ENCODE data around the gene COL9A1.
"Not testable (repeated sequence)": the region's sequence is repeated elsewhere in the genome, so short reads cannot be mapped to it uniquely, and the experiment has no call there.

Gene COL9A1

DNA sequence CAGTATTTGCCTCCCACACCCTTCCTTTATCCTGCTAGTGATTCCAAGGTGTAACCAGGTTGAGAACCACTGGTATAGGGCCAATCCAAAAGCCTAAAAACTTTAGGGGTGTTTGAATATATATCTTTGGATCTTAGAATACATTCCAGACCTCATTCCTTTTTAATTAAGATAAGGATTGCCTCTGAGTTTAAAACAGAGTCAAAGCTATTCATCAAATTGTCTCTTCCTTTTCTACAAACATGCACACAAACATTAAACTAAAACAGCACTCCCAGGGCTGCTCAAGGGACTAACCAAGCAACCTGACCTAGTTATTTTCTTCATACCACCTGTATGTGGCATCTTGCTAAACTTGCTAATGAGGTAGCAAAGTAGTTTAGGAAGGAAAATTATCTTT is 22.1 kb upstream of the COL9A1 start:
- peak overlapping the region in 6 of 11 experiments; percentile 11 to 50 (median 36); a peak in 8 of 22 replicates for H3K4me2 ChIP-seq
- no peak for TF ChIP-seq Cebpa-rat (IDR thresholded peaks at IDR 0.05)

DNA sequence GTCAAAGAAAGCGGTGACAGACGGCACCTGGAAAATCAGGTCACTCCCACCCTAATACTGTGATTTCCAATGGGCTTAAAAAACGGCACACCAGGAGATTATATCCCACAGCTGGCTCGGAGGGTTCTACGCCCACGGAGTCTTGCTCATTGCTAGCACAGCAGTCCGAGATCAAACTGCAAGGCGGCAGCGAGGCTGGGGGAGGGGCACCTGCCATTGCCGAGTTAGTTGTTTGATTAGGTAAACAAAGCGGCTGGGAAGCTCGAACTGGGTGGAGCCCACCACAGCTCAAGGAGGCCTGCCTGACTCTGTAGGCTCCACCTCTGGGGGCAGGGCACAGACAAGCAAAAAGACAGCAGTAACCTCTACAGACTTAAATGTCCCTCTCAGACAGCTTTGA is 14.9 kb upstream of the COL9A1 start:
- H3K27me3 ChIP-seq = peaks cover 0 to 17% (median 3%) of the 10 kb centered on the region in 11 experiments; a peak in 5 of 22 replicates
- not testable (repeated sequence) for H4K20me1 ChIP-seq; H3K36me3 ChIP-seq; H3K4me1 ChIP-seq; H3K27ac ChIP-seq; H3K9me3 ChIP-seq (replicated peaks in 1 of 11); H3K9ac ChIP-seq; H3K4me2 ChIP-seq; H3K4me3 ChIP-seq

More for the DNA sequence above, 22.1 kb upstream of the COL9A1 start:
- Histone ChIP-seq H3K27ac (no peak overlapping the region), H4K20me1 (no peaks in the 10 kb centered on the region), H3K9ac (no peak overlapping the region), H3K9me3 (replicated peaks in 1 of 11) (no peaks in the 10 kb centered on the region), H3K4me3 (no peak overlapping the region), H3K27me3 (no peaks in the 10 kb centered on the region), H3K36me3 (no peaks in the 10 kb centered on the region), H3K4me1 (peaks cover 0 to 19% (median 8%) of the 10 kb centered on the region in 10 experiments; a peak in 9 of 20 replicates)

DNA sequence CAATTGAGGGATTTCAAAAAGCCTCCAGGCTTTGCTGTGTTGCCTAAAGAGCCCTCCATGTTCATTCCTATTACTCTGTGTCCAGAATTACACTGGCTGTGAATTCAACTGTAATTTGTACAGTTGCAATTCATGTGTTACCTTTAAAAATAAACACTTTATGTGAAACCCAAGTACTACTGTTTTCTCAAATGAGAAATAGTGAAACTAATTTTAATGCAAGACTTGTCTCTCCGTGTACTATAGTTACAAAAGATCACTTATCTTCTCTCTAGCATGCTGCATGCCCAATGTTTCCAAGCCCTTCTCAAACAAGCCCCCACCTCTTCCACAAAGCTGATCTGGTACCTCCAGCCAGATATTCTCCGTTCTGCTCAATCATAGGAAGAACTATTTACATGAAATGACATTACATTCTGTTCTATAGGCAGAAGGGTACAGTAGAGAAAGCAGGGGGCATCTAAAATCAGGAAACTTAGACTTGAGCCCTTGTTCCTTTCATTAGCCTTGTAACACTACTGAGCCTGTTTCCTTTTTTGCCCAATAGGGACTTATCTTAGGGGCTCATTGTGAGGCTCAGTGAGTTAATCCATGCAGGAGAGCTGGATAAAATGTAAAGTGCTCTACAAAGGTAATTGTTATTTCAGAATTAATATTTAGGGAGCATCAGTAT is 12.3 kb upstream of the COL9A1 start:
- H3K4me2 ChIP-seq = no peak overlapping the region
- H3K27ac ChIP-seq = no peak overlapping the region
- no peaks in the 10 kb centered on the region; a peak in 1 of 22 replicates for H3K9me3 ChIP-seq (replicated peaks in 1 of 11)
- H3K27me3 ChIP-seq = peaks cover 0 to 23% (median 7%) of the 10 kb centered on the region in 11 experiments; a peak in 6 of 22 replicates
- H3K36me3 ChIP-seq = no peaks in the 10 kb centered on the region
- TF ChIP-seq Cebpa-rat (IDR thresholded peaks at IDR 0.05) = no peak
- no peak overlapping the region for H3K9ac ChIP-seq
- peaks cover 0 to 8% (median 0%) of the 10 kb centered on the region in 10 experiments; a peak in 6 of 20 replicates for H3K4me1 ChIP-seq
- no peak overlapping the region for H3K4me3 ChIP-seq
- no peaks in the 10 kb centered on the region; a peak in 1 of 22 replicates for H4K20me1 ChIP-seq

DNA sequence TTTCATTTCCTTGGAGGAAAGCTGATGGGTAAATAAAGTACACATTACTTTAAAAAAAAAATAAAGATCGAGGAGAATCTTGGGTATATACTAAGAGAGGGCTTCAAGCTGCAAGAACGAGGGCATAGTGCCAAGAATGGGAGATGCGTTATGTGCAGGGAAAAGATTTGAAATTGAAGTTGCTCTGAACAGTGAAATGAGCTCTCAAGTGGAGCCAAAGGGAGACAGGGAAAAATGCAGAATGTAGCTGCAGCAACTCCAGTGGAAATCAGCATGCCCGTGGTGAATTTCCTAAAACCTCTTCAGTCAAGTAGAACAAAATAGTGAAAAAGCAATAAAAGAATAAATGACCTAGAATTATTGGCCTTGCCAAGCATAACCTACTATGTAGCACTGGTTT is 11.4 kb upstream of the COL9A1 start:
- Histone ChIP-seq H3K9ac (no peak overlapping the region), H3K4me1 (peaks cover 0 to 8% (median 0%) of the 10 kb centered on the region in 10 experiments; a peak in 6 of 20 replicates), H4K20me1 (no peaks in the 10 kb centered on the region; a peak in 1 of 22 replicates), H3K36me3 (no peaks in the 10 kb centered on the region), H3K27me3 (peaks cover 0 to 23% (median 7%) of the 10 kb centered on the region in 11 experiments; a peak in 6 of 22 replicates), H3K4me3 (no peak overlapping the region), H3K27ac (no peak overlapping the region), H3K9me3 (replicated peaks in 1 of 11) (no peaks in the 10 kb centered on the region; a peak in 1 of 22 replicates), H3K4me2 (no peak overlapping the region)
- TF ChIP-seq Cebpa-rat (IDR thresholded peaks at IDR 0.05) = no peak

DNA sequence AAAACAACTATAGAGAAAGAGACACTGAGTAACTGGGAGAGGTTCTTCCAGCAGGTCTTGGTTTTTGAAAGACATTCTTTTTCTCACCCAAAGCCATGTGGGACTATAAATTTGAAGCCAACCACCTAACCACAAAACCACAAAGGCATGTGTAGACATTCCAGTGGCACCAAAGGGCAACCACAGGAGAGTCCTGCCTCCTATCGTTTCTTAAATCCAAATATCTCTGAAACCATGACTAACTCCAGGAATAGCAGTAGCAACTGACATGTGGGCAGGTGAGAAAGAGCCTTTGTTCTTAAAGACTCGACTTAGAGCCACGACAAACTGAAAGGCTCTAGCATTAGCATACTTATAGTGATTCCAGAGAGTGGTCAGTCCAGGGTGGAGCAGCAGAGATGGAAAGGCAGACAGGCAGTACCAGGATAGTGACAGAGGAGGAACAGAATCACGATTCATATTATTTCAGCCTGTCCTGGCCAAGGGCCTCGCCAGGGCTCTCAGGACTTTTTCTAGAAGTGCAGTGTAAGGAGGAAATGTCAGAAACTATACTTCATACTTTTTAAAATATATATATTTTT is 9.4 kb upstream of the COL9A1 start:
- H3K27ac ChIP-seq = no peak overlapping the region
- peak overlapping the region in 2 of 11 experiments; percentile 12 to 17; a peak in 2 of 22 replicates for H3K4me2 ChIP-seq
- H3K4me1 ChIP-seq = peaks cover 0 to 8% (median 0%) of the 10 kb centered on the region in 10 experiments; a peak in 6 of 20 replicates
- no peak overlapping the region for H3K4me3 ChIP-seq
- no peaks in the 10 kb centered on the region for H3K9me3 ChIP-seq (replicated peaks in 1 of 11)
- no peaks in the 10 kb centered on the region; a peak in 1 of 22 replicates for H4K20me1 ChIP-seq
- peaks cover 0 to 23% (median 7%) of the 10 kb centered on the region in 11 experiments; a peak in 6 of 22 replicates for H3K27me3 ChIP-seq
- H3K36me3 ChIP-seq = no peaks in the 10 kb centered on the region
- no peak overlapping the region for H3K9ac ChIP-seq
- TF ChIP-seq Cebpa-rat (IDR thresholded peaks at IDR 0.05) = no peak

DNA sequence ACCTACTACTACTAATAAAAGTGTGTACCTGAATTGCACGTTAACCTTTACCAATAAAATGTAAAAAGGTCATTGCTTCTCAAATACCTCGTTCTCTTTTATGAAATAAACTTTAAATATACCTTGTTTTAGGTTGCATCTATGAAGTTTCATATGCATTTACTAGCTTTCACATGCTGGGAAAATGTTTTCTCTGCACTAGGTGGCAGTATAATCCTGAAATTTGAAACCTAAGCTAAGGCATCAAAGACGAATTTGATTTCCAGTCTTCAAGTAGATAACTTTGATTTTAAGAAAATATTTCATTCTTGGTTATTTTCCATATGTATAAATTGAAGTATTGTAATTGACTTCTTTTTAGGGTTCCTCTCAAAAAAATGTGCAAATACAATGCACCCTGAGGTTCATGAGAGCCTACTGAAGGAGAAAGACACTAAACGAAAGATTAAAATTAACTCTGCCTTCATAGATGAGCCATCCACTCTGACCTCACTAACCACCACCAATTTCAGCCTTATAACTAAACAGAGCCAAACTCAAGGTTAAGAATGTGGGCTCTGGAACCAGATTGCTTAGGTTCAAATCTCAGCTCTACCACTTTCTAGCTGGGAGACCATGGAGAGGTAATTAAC is 7.3 kb upstream of the COL9A1 start:
- Histone ChIP-seq H3K27me3 (peaks cover 0 to 23% (median 7%) of the 10 kb centered on the region in 11 experiments; a peak in 6 of 22 replicates), H3K9ac (no peak overlapping the region), H3K4me1 (peaks cover 0 to 8% (median 0%) of the 10 kb centered on the region in 10 experiments; a peak in 6 of 20 replicates), H3K36me3 (no peaks in the 10 kb centered on the region), H3K4me2 (no peak overlapping the region), H3K4me3 (no peak overlapping the region), H3K9me3 (replicated peaks in 1 of 11) (no peaks in the 10 kb centered on the region), H4K20me1 (no peaks in the 10 kb centered on the region; a peak in 1 of 22 replicates), H3K27ac (no peak overlapping the region)
- TF ChIP-seq Cebpa-rat (IDR thresholded peaks at IDR 0.05) = no peak

DNA sequence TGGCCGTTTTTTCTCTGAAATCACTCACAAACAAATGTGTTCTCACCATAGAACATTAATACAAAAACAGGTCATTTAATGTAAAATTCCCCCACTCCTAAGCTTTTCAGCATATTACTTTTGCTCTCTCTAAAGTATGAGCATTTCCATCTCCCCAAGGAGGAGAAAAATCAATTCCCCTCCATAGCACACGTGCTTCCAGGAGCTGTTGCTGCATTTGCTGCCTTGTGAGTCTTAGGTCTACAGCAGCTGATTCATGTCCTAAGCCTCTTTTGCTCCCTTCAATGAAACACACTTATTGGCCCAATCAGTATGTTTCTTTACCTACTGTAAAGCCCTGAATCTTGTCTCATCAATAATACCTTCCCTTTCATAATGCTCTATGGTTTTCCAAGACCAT is 6.4 kb upstream of the COL9A1 start:
- H3K36me3 ChIP-seq = no peaks in the 10 kb centered on the region
- H3K27me3 ChIP-seq = peaks cover 0 to 20% (median 4%) of the 10 kb centered on the region in 11 experiments; a peak in 6 of 22 replicates
- H3K4me2 ChIP-seq = no peak overlapping the region
- no peak overlapping the region for H3K9ac ChIP-seq
- no peak for TF ChIP-seq Cebpa-rat (IDR thresholded peaks at IDR 0.05)
- H3K4me3 ChIP-seq = no peak overlapping the region
- peaks cover 0 to 8% (median 0%) of the 10 kb centered on the region in 10 experiments; a peak in 6 of 20 replicates for H3K4me1 ChIP-seq
- no peaks in the 10 kb centered on the region for H3K9me3 ChIP-seq (replicated peaks in 1 of 11)
- no peaks in the 10 kb centered on the region; a peak in 1 of 22 replicates for H4K20me1 ChIP-seq
- no peak overlapping the region for H3K27ac ChIP-seq

DNA sequence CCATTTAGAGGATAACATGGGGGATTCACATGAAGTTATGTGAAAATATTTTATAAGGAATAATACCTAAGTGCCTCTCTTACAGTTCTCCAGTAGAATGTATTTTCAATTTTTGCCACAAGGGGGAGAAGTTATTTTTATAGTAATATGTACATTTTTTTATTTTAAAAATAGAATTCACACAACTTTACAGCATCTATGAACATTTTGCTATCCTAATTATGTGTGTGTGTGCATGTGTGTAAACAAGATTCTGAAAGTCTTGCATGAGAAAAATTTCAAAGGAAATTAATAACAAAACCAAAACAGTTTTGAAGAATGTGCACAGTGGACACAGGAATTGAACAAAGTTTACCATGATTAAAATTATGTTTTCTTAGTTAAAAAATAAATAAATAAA is 5.3 kb upstream of the COL9A1 start:
- not testable (repeated sequence) for H3K9ac ChIP-seq; H3K4me2 ChIP-seq; H3K9me3 ChIP-seq (replicated peaks in 1 of 11); H3K36me3 ChIP-seq; H3K4me1 ChIP-seq; H3K4me3 ChIP-seq; H3K27me3 ChIP-seq; H3K27ac ChIP-seq; H4K20me1 ChIP-seq

DNA sequence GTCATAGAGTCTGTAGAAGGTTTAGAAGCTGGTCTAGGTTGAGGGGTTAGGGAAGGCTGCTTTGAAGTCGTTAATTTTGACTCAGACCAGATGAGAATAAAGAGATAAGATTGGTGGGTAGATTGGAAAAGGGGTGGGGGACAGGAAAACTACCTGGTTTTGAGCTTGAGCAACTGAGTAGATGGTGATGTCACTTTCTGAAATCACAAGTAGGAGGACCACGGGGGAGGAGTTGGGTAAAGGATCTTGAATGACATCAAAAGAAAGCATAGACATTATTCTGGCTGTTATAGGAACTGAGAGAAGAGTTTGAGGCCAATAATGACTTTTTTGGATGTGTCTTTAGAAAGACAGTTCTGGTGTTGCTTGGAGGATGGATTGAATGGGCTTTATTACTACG is 4.1 kb upstream of the COL9A1 start:
- no peaks in the 10 kb centered on the region for H3K36me3 ChIP-seq
- H3K27ac ChIP-seq = no peak overlapping the region
- H3K9me3 ChIP-seq (replicated peaks in 1 of 11) = no peaks in the 10 kb centered on the region
- no peak overlapping the region for H3K9ac ChIP-seq
- peaks cover 0 to 3% (median 0%) of the 10 kb centered on the region in 10 experiments; a peak in 6 of 20 replicates for H3K4me1 ChIP-seq
- no peak for TF ChIP-seq Cebpa-rat (IDR thresholded peaks at IDR 0.05)
- H3K4me3 ChIP-seq = no peak overlapping the region
- H4K20me1 ChIP-seq = no peaks in the 10 kb centered on the region
- peaks cover 0 to 5% (median 0%) of the 10 kb centered on the region in 11 experiments; a peak in 3 of 22 replicates for H3K27me3 ChIP-seq
- no peak overlapping the region for H3K4me2 ChIP-seq
